ENCODE data around the gene OR2L13. TPM values are rescaled to one million over a fixed set of nuclear protein-coding genes. Genes with fewer than 3 reads are reported as not detected.

Gene OR2L13
- total RNA-seq, 1 experiment from 2014 or later = not detected

DNA sequence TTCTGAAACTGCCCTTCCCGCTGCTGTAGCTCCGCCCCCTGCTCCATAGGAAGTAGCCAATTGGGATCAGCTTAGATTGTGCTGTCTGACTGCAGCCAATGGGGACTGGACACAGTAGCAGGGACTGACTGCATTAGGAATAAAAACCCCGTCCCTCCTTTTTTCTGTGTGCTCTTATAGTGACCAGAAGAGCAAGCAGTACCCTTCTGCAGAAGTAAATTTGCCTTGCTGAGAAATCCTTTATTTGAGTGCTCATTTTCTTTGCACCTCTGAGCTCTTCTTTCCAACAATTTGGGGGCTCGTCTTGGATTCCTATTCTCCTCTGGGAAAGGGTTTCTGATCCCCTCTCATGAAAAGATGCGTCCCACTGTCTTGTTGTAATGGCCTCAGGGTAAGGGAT is 16.2 kb downstream of the OR2L13 start:
- H3K4me2 ChIP-seq (ENCODE audit: insufficient read depth, insufficient read length, low read length) = no peak overlapping the region
- peaks cover 82% of the 10 kb centered on the region in 2 experiments for H3K9me3 Mint-ChIP-seq
- H4K5ac ChIP-seq (ENCODE audit: insufficient read length, low read depth, low read length) = no peak overlapping the region
- peaks cover 49% of the 10 kb centered on the region for H3K9me3 ChIP-seq (ENCODE audit: control insufficient read depth, low read depth, low read length)
- H4K20me1 ChIP-seq (ENCODE audit: control insufficient read depth, insufficient read depth, insufficient read length) = no peaks in the 10 kb centered on the region
- no peak overlapping the region for H3K23ac ChIP-seq (ENCODE audit: insufficient read length, low read depth, low read length)
- no peak overlapping the region for H3K27ac Mint-ChIP-seq
- H3K23me2 ChIP-seq (ENCODE audit: insufficient read length, low read depth, low read length, poor library complexity, severe bottlenecking) = no peaks in the 10 kb centered on the region
- no peak overlapping the region for H2AFZ ChIP-seq (ENCODE audit: low read length)
- no peaks in the 10 kb centered on the region for H3K79me2 ChIP-seq (ENCODE audit: insufficient read depth, low read length)
- no peaks in the 10 kb centered on the region for H3K27me3 ChIP-seq (ENCODE audit: insufficient read depth, low read length)
- no peak overlapping the region for H3K4ac ChIP-seq (ENCODE audit: low read depth, low read length)
- no peak overlapping the region for H2BK120ac ChIP-seq (ENCODE audit: low read depth, low read length, poor library complexity, severe bottlenecking)
- no peaks in the 10 kb centered on the region for H3K4me1 Mint-ChIP-seq
- H3K9ac ChIP-seq (ENCODE audit: extremely low read depth, insufficient read length, low read length) = no peak overlapping the region
- no peak for DNase-seq
- peaks cover 0 to 21% (median 7%) of the 10 kb centered on the region in 3 experiments; a peak in 5 of 7 replicates for H3K36me3 Mint-ChIP-seq (ENCODE audit: insufficient read depth in 1 of 3, low read depth in 3 of 3)
- no peaks in the 10 kb centered on the region for H3K4me1 ChIP-seq (ENCODE audit: insufficient read depth, low read length)
- TF ChIP-seq, protein P1, sequence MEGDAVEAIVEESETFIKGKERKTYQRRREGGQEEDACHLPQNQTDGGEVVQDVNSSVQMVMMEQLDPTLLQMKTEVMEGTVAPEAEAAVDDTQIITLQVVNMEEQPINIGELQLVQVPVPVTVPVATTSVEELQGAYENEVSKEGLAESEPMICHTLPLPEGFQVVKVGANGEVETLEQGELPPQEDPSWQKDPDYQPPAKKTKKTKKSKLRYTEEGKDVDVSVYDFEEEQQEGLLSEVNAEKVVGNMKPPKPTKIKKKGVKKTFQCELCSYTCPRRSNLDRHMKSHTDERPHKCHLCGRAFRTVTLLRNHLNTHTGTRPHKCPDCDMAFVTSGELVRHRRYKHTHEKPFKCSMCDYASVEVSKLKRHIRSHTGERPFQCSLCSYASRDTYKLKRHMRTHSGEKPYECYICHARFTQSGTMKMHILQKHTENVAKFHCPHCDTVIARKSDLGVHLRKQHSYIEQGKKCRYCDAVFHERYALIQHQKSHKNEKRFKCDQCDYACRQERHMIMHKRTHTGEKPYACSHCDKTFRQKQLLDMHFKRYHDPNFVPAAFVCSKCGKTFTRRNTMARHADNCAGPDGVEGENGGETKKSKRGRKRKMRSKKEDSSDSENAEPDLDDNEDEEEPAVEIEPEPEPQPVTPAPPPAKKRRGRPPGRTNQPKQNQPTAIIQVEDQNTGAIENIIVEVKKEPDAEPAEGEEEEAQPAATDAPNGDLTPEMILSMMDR (conservative IDR thresholded peaks at IDR 0.05) = no peak
- H3K27me3 Mint-ChIP-seq (ENCODE audit: low read depth) = peaks cover 3% of the 10 kb centered on the region
- H3K4me3 Mint-ChIP-seq = no peak overlapping the region
- no peak overlapping the region for H4K91ac ChIP-seq (ENCODE audit: insufficient read length, low read depth, low read length)
- H3T11ph ChIP-seq (ENCODE audit: low read length) = no peak overlapping the region
- H2BK12ac ChIP-seq (ENCODE audit: insufficient read length, low read depth, low read length) = no peak overlapping the region
- H3K14ac ChIP-seq (ENCODE audit: insufficient read depth, low read length) = no peak overlapping the region
- H4K8ac ChIP-seq (replicated peaks; ENCODE audit: insufficient read length, low read depth, low read length) = no peak overlapping the region
- no peak overlapping the region for H2BK5ac ChIP-seq (ENCODE audit: insufficient read length, low read length)
- no peak overlapping the region for H2BK15ac ChIP-seq (ENCODE audit: low read depth, low read length)
- H3K18ac ChIP-seq (ENCODE audit: insufficient read length, low read depth, low read length) = no peak overlapping the region
- H2AK5ac ChIP-seq (ENCODE audit: insufficient read length, low read length) = no peak overlapping the region
- no CpG with 5 or more reads among the region's 5 CpGs for WGBS (ENCODE audit: extremely low coverage, insufficient read length, low lambda C conversion rate)
- H3K56ac ChIP-seq (ENCODE audit: insufficient read length, low read depth, low read length) = no peak overlapping the region
- no peak overlapping the region for H2BK20ac ChIP-seq (ENCODE audit: low read depth, low read length, poor library complexity, severe bottlenecking)
- H3K27ac ChIP-seq (ENCODE audit: insufficient read length, low read depth, low read length) = no peak overlapping the region
- no peaks in the 10 kb centered on the region for H3K79me1 ChIP-seq (ENCODE audit: insufficient read depth, low read depth, low read length, poor library complexity, severe bottlenecking)
